Astrocyte (in vitro differentiated cells and primary cell): Measurements from ENCODE around the gene PIM2. TPM values are rescaled to one million over a fixed set of nuclear protein-coding genes. Genes with fewer than 3 reads are reported as not detected.

Source experiments
- DNase-seq: peaks from one replicate; pipeline ENCODE4 v3.0.0-alpha.2; 2010; ENCODE audit warnings: low read depth
- FAIRE-seq: peaks from 2 replicates; lab custom pipeline; 2011; peaks lifted over from hg19 to GRCh38; lab: Jason Lieb, UNC
- H2AFZ ChIP-seq: 2 replicates; pipeline ENCODE4 v1.6.0; 2012; ENCODE audit warnings: low read depth, low read length, inconsistent platforms
- H3K27ac ChIP-seq: 2 replicates; pipeline ENCODE4 v1.5.1; 2011; ENCODE audit warnings: low read depth, low read length, inconsistent platforms
- H3K27me3 ChIP-seq: 2 replicates; pipeline ENCODE4 v1.6.0; 2011; ENCODE audit warnings: low read length, inconsistent platforms; ENCODE audit not compliant: insufficient read depth
- H3K36me3 ChIP-seq: 2 replicates; pipeline ENCODE4 v1.5.1; 2011; ENCODE audit warnings: low read length, inconsistent platforms; ENCODE audit not compliant: insufficient read depth
- H3K4me1 ChIP-seq: 2 replicates; pipeline ENCODE4 v1.5.1; 2011; ENCODE audit warnings: low read length, inconsistent platforms; ENCODE audit not compliant: insufficient read depth
- H3K4me2 ChIP-seq: 2 replicates; pipeline ENCODE4 v1.6.0; 2012; ENCODE audit warnings: low read length, inconsistent platforms
- H3K4me3 ChIP-seq: 2 replicates; pipeline ENCODE4 v1.5.1; 2011; ENCODE audit warnings: low read depth, mild to moderate bottlenecking, low read length, inconsistent platforms; ENCODE audit not compliant: insufficient read depth
- H3K79me2 ChIP-seq: 2 replicates; pipeline ENCODE4 v1.6.0; 2012; ENCODE audit warnings: mild to moderate bottlenecking, low read length, inconsistent platforms; ENCODE audit not compliant: insufficient read depth
- H3K9ac ChIP-seq: 2 replicates; pipeline ENCODE4 v1.6.0; 2012; ENCODE audit warnings: mild to moderate bottlenecking, low read length, inconsistent platforms
- H3K9me3 ChIP-seq: 2 replicates; pipeline ENCODE4 v1.5.1; 2012; ENCODE audit warnings: low read depth, mild to moderate bottlenecking, low read length, inconsistent platforms; ENCODE audit not compliant: insufficient read depth
- H4K20me1 ChIP-seq: 2 replicates; pipeline ENCODE4 v1.6.0; 2012; ENCODE audit warnings: low read length, inconsistent platforms; ENCODE audit not compliant: insufficient read depth
- H3K27ac Mint-ChIP-seq: one replicate; pipeline ENCODE4 v1.8.0; 2021; ENCODE audit warnings: mild to moderate bottlenecking, mixed read lengths; ENCODE audit not compliant: unreplicated experiment
- H3K27me3 Mint-ChIP-seq: one replicate; pipeline ENCODE4 v1.8.0; 2021; ENCODE audit warnings: low read depth, mixed read lengths; ENCODE audit not compliant: unreplicated experiment
- H3K36me3 Mint-ChIP-seq: one replicate; pipeline ENCODE4 v1.8.0; 2021; ENCODE audit warnings: low read depth, mixed read lengths; ENCODE audit not compliant: unreplicated experiment
- H3K4me1 Mint-ChIP-seq: one replicate; pipeline ENCODE4 v1.8.0; 2021; ENCODE audit warnings: low read depth, mixed read lengths; ENCODE audit not compliant: unreplicated experiment
- H3K4me3 Mint-ChIP-seq: one replicate; pipeline ENCODE4 v1.8.0; 2021; ENCODE audit warnings: mild to moderate bottlenecking, moderate library complexity, mixed read lengths; ENCODE audit not compliant: unreplicated experiment
- H3K9me3 Mint-ChIP-seq: one replicate; pipeline ENCODE4 v1.8.0; 2021; ENCODE audit warnings: mild to moderate bottlenecking, mixed read lengths; ENCODE audit not compliant: unreplicated experiment
- CTCF ChIP-seq: IDR thresholded peaks from 2 replicates; pipeline ENCODE4 v1.5.1; 2011; ENCODE audit warnings: low read depth, mild to moderate bottlenecking, inconsistent platforms, low read length, moderate library complexity; ENCODE audit not compliant: insufficient read depth
- EZH2 ChIP-seq: IDR thresholded peaks from 2 replicates; pipeline ENCODE4 v1.6.1; 2012; ENCODE audit warnings: mild to moderate bottlenecking, low read length, inconsistent platforms; ENCODE audit not compliant: insufficient read depth
- total RNA-seq: library from RNA; stranded (reverse); gene quantifications from 2 replicates; pipeline ENCODE4 v1.2.1, GENCODE V29; 2021

The PIM2 gene
- total RNA-seq, 1 donor from 2014 or later: 13.4 TPM

GRCh38 chrX:48945517-48946348 lies 26.9 kb upstream of the PIM2 start:
- no peak for DNase-seq
- no peak overlapping the region for H3K4me3 Mint-ChIP-seq
- Histone ChIP-seq H3K4me3 (no peak overlapping the region), H4K20me1 (peaks cover 60% of the 10 kb centered on the region), H3K36me3 (peaks cover 6% of the 10 kb centered on the region), H3K4me1 (no peaks in the 10 kb centered on the region), H3K27ac (no peak overlapping the region), H3K79me2 (peaks cover 72% of the 10 kb centered on the region), H3K9ac (no peak overlapping the region), H3K4me2 (no peak overlapping the region), H2AFZ (no peak overlapping the region), H3K9me3 (no peaks in the 10 kb centered on the region), H3K27me3 (no peaks in the 10 kb centered on the region)
- FAIRE-seq: peak; percentile 63
- TF ChIP-seq CTCF (peak; percentile 58), EZH2 (no peak)
- H3K36me3 Mint-ChIP-seq: peaks cover 4% of the 10 kb centered on the region
- H3K9me3 Mint-ChIP-seq: no peaks in the 10 kb centered on the region
- no peaks in the 10 kb centered on the region for H3K4me1 Mint-ChIP-seq
- no peaks in the 10 kb centered on the region for H3K27me3 Mint-ChIP-seq
- no peak overlapping the region for H3K27ac Mint-ChIP-seq

DNA sequence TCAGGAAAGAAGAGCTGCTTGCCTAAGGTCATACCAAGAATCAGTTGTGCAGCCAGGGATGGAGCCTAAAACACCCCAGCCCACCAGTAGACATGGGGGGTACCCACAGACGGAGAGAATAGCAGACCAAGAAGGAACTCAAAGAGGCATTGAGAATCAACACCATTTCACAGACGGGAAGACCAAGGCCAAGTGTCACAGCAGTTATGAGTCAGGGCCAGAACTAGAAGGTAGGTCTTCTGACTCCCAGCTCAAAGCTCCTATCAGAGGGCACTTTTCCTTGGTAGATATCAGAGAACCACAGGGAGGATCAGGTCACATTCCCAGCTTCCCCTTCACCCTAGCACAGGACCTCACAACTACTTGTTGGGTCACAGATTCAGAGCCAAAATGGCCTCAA lies 24.1 kb upstream of the PIM2 start:
- H3K4me2 ChIP-seq: no peak overlapping the region
- Mint-ChIP-seq H3K4me1 (no peaks in the 10 kb centered on the region), H3K27ac (no peak overlapping the region), H3K36me3 (peaks cover 1% of the 10 kb centered on the region), H3K27me3 (no peaks in the 10 kb centered on the region), H3K4me3 (no peak overlapping the region), H3K9me3 (no peaks in the 10 kb centered on the region)
- no peaks in the 10 kb centered on the region for H3K9me3 ChIP-seq
- no peak overlapping the region for H3K4me3 ChIP-seq
- peaks cover 79% of the 10 kb centered on the region for H3K79me2 ChIP-seq
- peaks cover 6% of the 10 kb centered on the region for H3K36me3 ChIP-seq
- no peak overlapping the region for H3K27ac ChIP-seq
- no peak for DNase-seq
- no peak for FAIRE-seq
- H3K4me1 ChIP-seq: peaks cover under 1% of the 10 kb centered on the region
- TF ChIP-seq EZH2 (no peak), CTCF (no peak)
- no peaks in the 10 kb centered on the region for H3K27me3 ChIP-seq
- peaks cover 76% of the 10 kb centered on the region for H4K20me1 ChIP-seq
- no peak overlapping the region for H2AFZ ChIP-seq
- no peak overlapping the region for H3K9ac ChIP-seq

GRCh38 chrX:48940404-48940955 lies 21.7 kb upstream of the PIM2 start:
- Histone ChIP-seq H3K9me3 (no peaks in the 10 kb centered on the region), H4K20me1 (peaks cover 77% of the 10 kb centered on the region)
- H3K9me3 Mint-ChIP-seq: no peaks in the 10 kb centered on the region

More at GRCh38 chrX:48940404-48940955, 21.7 kb upstream of the PIM2 start:
- H3K4me1 Mint-ChIP-seq: peaks cover 4% of the 10 kb centered on the region
- FAIRE-seq (no peak), DNase-seq (no peak)
- no peak for TF ChIP-seq CTCF
- no peak for TF ChIP-seq EZH2
- Histone ChIP-seq H3K79me2 (peaks cover 67% of the 10 kb centered on the region), H3K4me3 (no peak overlapping the region), H3K36me3 (peaks cover 6% of the 10 kb centered on the region), H3K27ac (no peak overlapping the region), H3K9ac (no peak overlapping the region), H3K27me3 (no peaks in the 10 kb centered on the region), H3K4me2 (no peak overlapping the region), H3K4me1 (peaks cover 12% of the 10 kb centered on the region), H2AFZ (no peak overlapping the region)
- no peaks in the 10 kb centered on the region for H3K27me3 Mint-ChIP-seq
- no peak overlapping the region for H3K4me3 Mint-ChIP-seq
- no peak overlapping the region for H3K27ac Mint-ChIP-seq
- no peaks in the 10 kb centered on the region for H3K36me3 Mint-ChIP-seq
